ENCODE measurements around the gene ZNF12. TPM values are rescaled to one million over a fixed set of nuclear protein-coding genes. Genes with fewer than 3 reads are reported as not detected.

Gene ZNF12
- total and polyA plus RNA-seq, 2 donors (not counting 1 experiment from before 2014, with no cell fraction given): 6.3 to 41.3 TPM

DNA sequence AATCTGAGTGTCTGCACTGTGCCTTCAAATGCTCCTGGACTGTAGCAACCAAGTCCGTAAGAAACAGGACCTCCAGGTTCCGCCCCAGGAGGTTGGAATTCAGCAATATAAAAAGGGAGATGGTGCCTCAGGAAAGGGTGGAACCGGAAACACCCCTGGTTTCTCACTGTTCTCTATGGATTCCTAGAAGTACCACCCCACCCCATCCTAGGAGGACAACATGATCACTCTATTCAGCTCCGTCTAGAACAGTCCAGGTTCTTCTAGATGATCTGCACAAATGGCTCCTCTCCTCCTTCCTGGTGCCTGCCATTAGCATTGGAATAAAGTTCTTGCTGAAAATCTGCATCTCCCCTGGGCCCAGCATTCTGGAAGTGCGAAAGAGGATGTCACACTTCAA is 7.6 kb upstream of the ZNF12 start:
- no peaks in the 10 kb centered on the region for H3K79me2 ChIP-seq (ENCODE audit: control insufficient read depth, insufficient read depth, low read length)
- H3K36me3 ChIP-seq (replicated peaks in 1 of 2; ENCODE audit: control extremely low read depth in 1 of 2, control insufficient read depth in 1 of 2, extremely low read depth in 1 of 2, insufficient read depth in 2 of 2, low read length in 1 of 2): no peaks in the 10 kb centered on the region
- no peak overlapping the region for H2AFZ ChIP-seq (ENCODE audit: insufficient read depth, low read depth, low read length, poor library complexity, severe bottlenecking)
- peaks cover 0 to 2% of the 10 kb centered on the region in 2 donors for H3K4me1 ChIP-seq (ENCODE audit: control insufficient read depth in 2 of 2, insufficient read depth in 2 of 2, low read length in 2 of 2)
- no peak overlapping the region for H3K4me2 ChIP-seq (replicated peaks; ENCODE audit: low read depth, low read length, poor library complexity, severe bottlenecking)
- H3K9me3 ChIP-seq (ENCODE audit: control extremely low read depth in 1 of 3, control insufficient read depth in 2 of 3, insufficient read depth in 1 of 3, low read length in 2 of 3): no peaks in the 10 kb centered on the region
- H3K4me1 Mint-ChIP-seq: peaks cover 4% of the 10 kb centered on the region
- no peak for DNase-seq
- no peak overlapping the region for H3K27ac Mint-ChIP-seq
- H3K9me3 Mint-ChIP-seq (ENCODE audit: insufficient read depth): no peaks in the 10 kb centered on the region
- CTCF ChIA-PET: no interaction called here
- H3K27ac ChIP-seq (ENCODE audit: low read length in 2 of 2): no peak overlapping the region
- no peak overlapping the region for H3K4me3 Mint-ChIP-seq
- POLR2A ChIA-PET: no interaction called here
- TF ChIP-seq, protein P1, sequence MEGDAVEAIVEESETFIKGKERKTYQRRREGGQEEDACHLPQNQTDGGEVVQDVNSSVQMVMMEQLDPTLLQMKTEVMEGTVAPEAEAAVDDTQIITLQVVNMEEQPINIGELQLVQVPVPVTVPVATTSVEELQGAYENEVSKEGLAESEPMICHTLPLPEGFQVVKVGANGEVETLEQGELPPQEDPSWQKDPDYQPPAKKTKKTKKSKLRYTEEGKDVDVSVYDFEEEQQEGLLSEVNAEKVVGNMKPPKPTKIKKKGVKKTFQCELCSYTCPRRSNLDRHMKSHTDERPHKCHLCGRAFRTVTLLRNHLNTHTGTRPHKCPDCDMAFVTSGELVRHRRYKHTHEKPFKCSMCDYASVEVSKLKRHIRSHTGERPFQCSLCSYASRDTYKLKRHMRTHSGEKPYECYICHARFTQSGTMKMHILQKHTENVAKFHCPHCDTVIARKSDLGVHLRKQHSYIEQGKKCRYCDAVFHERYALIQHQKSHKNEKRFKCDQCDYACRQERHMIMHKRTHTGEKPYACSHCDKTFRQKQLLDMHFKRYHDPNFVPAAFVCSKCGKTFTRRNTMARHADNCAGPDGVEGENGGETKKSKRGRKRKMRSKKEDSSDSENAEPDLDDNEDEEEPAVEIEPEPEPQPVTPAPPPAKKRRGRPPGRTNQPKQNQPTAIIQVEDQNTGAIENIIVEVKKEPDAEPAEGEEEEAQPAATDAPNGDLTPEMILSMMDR (IDR thresholded peaks at IDR 0.05): no peak
- TF ChIP-seq EZH2 (IDR thresholded peaks at IDR 0.05; ENCODE audit: borderline replicate concordance, insufficient read depth, low read depth, low read length, poor library complexity, severe bottlenecking): no peak
- H3K27me3 Mint-ChIP-seq: peaks cover 19% of the 10 kb centered on the region
- no peak for ATAC-seq (ENCODE audit: low read depth)
- intact Hi-C loops (cut with micrococcal nuclease): no loop called here
- WGBS (ENCODE audit: insufficient coverage): 58% methylated on average over 3 of the region's 5 CpGs
- no peak overlapping the region for H3K4me3 ChIP-seq (ENCODE audit: control extremely low read depth in 1 of 5, extremely low read depth in 1 of 5, insufficient read depth in 1 of 5, low read depth in 2 of 5, low read length in 4 of 5)
- no peaks in the 10 kb centered on the region for H4K20me1 ChIP-seq (ENCODE audit: control insufficient read depth, insufficient read depth, low read length, poor library complexity, severe bottlenecking)
- H3K27me3 ChIP-seq (replicated peaks in 1 of 4; ENCODE audit: control extremely low read depth in 1 of 4, control insufficient read depth in 3 of 4, insufficient read depth in 4 of 4, low read length in 3 of 4): peaks cover 0 to 3% (median 0%) of the 10 kb centered on the region in 4 experiments
- H3K9ac ChIP-seq (ENCODE audit: low read length): no peak overlapping the region

DNA sequence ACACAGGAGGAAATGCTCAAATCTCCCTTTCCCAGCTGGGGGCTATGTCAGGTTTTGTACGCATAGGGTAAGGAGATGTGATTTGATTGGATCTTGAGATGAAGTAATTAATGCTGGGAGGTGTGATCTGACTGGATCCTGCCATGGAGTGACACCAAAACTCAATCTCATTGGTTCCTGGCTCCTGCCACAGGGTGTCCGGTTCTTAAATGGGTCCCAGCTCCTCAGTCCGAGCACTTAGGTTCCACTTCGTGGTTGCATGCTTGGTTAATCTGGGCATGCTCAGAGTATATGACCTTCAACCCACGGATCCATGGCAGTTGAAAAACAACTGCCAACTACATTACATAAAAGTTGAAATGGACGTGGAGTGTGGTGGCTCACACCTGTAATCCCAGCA is 3.1 kb upstream of the ZNF12 start:
- peaks cover 16% of the 10 kb centered on the region for H4K20me1 ChIP-seq (ENCODE audit: control insufficient read depth, insufficient read depth, low read length, poor library complexity, severe bottlenecking)
- intact Hi-C loops (cut with micrococcal nuclease): loop anchor here (5.0 kb wide), 3 partner anchors 73 to 133 kb away; partner anchors contain the start of genes INTS15, ZDHHC4 and ZNF316
- no peak for ATAC-seq (ENCODE audit: low read depth)
- no peaks in the 10 kb centered on the region for H3K9me3 Mint-ChIP-seq (ENCODE audit: insufficient read depth)
- H3K4me3 ChIP-seq (ENCODE audit: control extremely low read depth in 1 of 5, extremely low read depth in 1 of 5, insufficient read depth in 1 of 5, low read depth in 2 of 5, low read length in 4 of 5): no peak overlapping the region
- H3K9ac ChIP-seq (ENCODE audit: low read length): no peak overlapping the region
- H3K9me3 ChIP-seq (ENCODE audit: control extremely low read depth in 1 of 3, control insufficient read depth in 2 of 3, insufficient read depth in 1 of 3, low read length in 2 of 3): no peaks in the 10 kb centered on the region
- peaks cover 0 to 1% of the 10 kb centered on the region in 2 experiments for H3K36me3 ChIP-seq (replicated peaks in 1 of 2; ENCODE audit: control extremely low read depth in 1 of 2, control insufficient read depth in 1 of 2, extremely low read depth in 1 of 2, insufficient read depth in 2 of 2, low read length in 1 of 2)
- TF ChIP-seq EZH2 (IDR thresholded peaks at IDR 0.05; ENCODE audit: borderline replicate concordance, insufficient read depth, low read depth, low read length, poor library complexity, severe bottlenecking): no peak
- TF ChIP-seq, protein P1 (IDR thresholded peaks at IDR 0.05): no peak
- POLR2A ChIA-PET: no interaction called here
- no peak overlapping the region for H3K4me2 ChIP-seq (replicated peaks; ENCODE audit: low read depth, low read length, poor library complexity, severe bottlenecking)
- WGBS (ENCODE audit: insufficient coverage): 100% methylated on average over 4 of the region's 6 CpGs
- peaks cover 0 to 3% (median 0%) of the 10 kb centered on the region in 4 experiments for H3K27me3 ChIP-seq (replicated peaks in 1 of 4; ENCODE audit: control extremely low read depth in 1 of 4, control insufficient read depth in 3 of 4, insufficient read depth in 4 of 4, low read length in 3 of 4)
- peaks cover 17 to 24% of the 10 kb centered on the region in 2 donors for H3K4me1 ChIP-seq (ENCODE audit: control insufficient read depth in 2 of 2, insufficient read depth in 2 of 2, low read length in 2 of 2)
- H3K27ac Mint-ChIP-seq: no peak overlapping the region
- CTCF ChIA-PET: no interaction called here
- no peak overlapping the region for H3K4me3 Mint-ChIP-seq
- H3K79me2 ChIP-seq (ENCODE audit: control insufficient read depth, insufficient read depth, low read length): peaks cover 31% of the 10 kb centered on the region
- H3K27me3 Mint-ChIP-seq: peaks cover 4% of the 10 kb centered on the region
- H2AFZ ChIP-seq (ENCODE audit: insufficient read depth, low read depth, low read length, poor library complexity, severe bottlenecking): no peak overlapping the region
- no peak overlapping the region for H3K27ac ChIP-seq (ENCODE audit: low read length in 2 of 2)
- no peak for DNase-seq
- peaks cover 21% of the 10 kb centered on the region for H3K4me1 Mint-ChIP-seq

Measured in B cell (primary cell).